WTC11 (cell line): ENCODE measurements around the gene UBE3A.

Experiments used
- ATF3 ChIP-seq: sonication (generic); formaldehyde crosslinking; conservative IDR thresholded peaks from 2 replicates; pipeline ENCODE4 v1.8.1; 2022; ENCODE audit warnings: mild to moderate bottlenecking, missing genetic modification reagents
- CBFB ChIP-seq: sonication (generic); formaldehyde crosslinking; IDR thresholded peaks from 2 replicates; pipeline ENCODE4 v1.8.1; 2022; ENCODE audit warnings: mild to moderate bottlenecking, low read depth, missing genetic modification reagents
- CTCF ChIP-seq: fragments of 200-600 bp; IDR thresholded peaks from 2 replicates; pipeline ENCODE4 v1.8.0; 2022; ENCODE audit warnings: antibody characterized with exemption
- GRHL2 ChIP-seq: fragments of 250-450 bp; sonication (Bioruptor Pico); IDR thresholded peaks from 2 replicates; pipeline ENCODE4 v1.8.0; 2022; ENCODE audit warnings: mild to moderate bottlenecking, moderate library complexity; ENCODE audit not compliant: insufficient replicate concordance, severe bottlenecking
- JAZF1 ChIP-seq: fragments of 250-450 bp; sonication (Bioruptor Pico); IDR thresholded peaks from 2 replicates; pipeline ENCODE4 v1.9.0; 2021; ENCODE audit warnings: moderate library complexity, mild to moderate bottlenecking, inconsistent platforms
- KAT7 ChIP-seq: sonication (generic); formaldehyde crosslinking; IDR thresholded peaks from 2 replicates; pipeline ENCODE4 v1.8.1; 2023; ENCODE audit warnings: missing genetic modification reagents, mild to moderate bottlenecking, borderline replicate concordance

GRCh38 chr15:25418202-25418601, 20.6 kb downstream of the UBE3A start:
- TF ChIP-seq CTCF (no peak), ATF3 (no peak), KAT7 (CRISPR knock-in tag) (no peak), JAZF1 (CRISPR knock-in tag) (no peak), CBFB (CRISPR knock-in tag) (no peak), GRHL2 (CRISPR knock-in tag) (no peak)
